ENCODE measurements around the gene CNTNAP2.
"Not testable (repeated sequence)": the region's sequence is repeated elsewhere in the genome, so short reads cannot be mapped to it uniquely, and the experiment has no call there.

CNTNAP2 gene

GRCh38 chr7:146150153-146150552, 33.6 kb downstream of the CNTNAP2 start:
- no peak for DNase-seq (ENCODE audit: low read depth)

GRCh38 chr7:146172112-146172511, 55.5 kb downstream of the CNTNAP2 start:
- DNase-seq (ENCODE audit: low read depth): peak; percentile 9

GRCh38 chr7:146175716-146176115, 59.1 kb downstream of the CNTNAP2 start:
- DNase-seq (ENCODE audit: low read depth): peak; percentile 3

GRCh38 chr7:146176860-146177259, 60.3 kb downstream of the CNTNAP2 start:
- DNase-seq (ENCODE audit: low read depth): no peak

- DNase-seq (ENCODE audit: low read depth): no peak
Measured at GRCh38 chr7:146177301-146177700, 60.7 kb downstream of the CNTNAP2 start.

GRCh38 chr7:146185844-146186243, 69.2 kb downstream of the CNTNAP2 start:
- DNase-seq (ENCODE audit: low read depth): no peak

GRCh38 chr7:146191428-146191827, 74.8 kb downstream of the CNTNAP2 start:
- not testable (repeated sequence) for DNase-seq (ENCODE audit: low read depth)

GRCh38 chr7:146201945-146202344, 85.3 kb downstream of the CNTNAP2 start:
- no peak for DNase-seq (ENCODE audit: low read depth)

- no peak for DNase-seq (ENCODE audit: low read depth)
Measured at GRCh38 chr7:146206270-146206669, 89.7 kb downstream of the CNTNAP2 start.

- DNase-seq (ENCODE audit: low read depth): no peak
Measured at GRCh38 chr7:146208492-146208891, 91.9 kb downstream of the CNTNAP2 start.

- no peak for DNase-seq (ENCODE audit: low read depth)
Measured at GRCh38 chr7:146214842-146215241, 98.2 kb downstream of the CNTNAP2 start.

GRCh38 chr7:146216396-146217041, 99.9 kb downstream of the CNTNAP2 start:
- DNase-seq (ENCODE audit: low read depth): no peak

GRCh38 chr7:146223851-146224250, 107.2 kb downstream of the CNTNAP2 start:
- no peak for DNase-seq (ENCODE audit: low read depth)

- DNase-seq (ENCODE audit: low read depth): no peak
Measured at GRCh38 chr7:146232604-146233003, 116.0 kb downstream of the CNTNAP2 start.

- no peak for DNase-seq (ENCODE audit: low read depth)
Measured at GRCh38 chr7:146235195-146235594, 118.6 kb downstream of the CNTNAP2 start.

GRCh38 chr7:146242661-146243060, 126.1 kb downstream of the CNTNAP2 start:
- DNase-seq (ENCODE audit: low read depth): no peak

GRCh38 chr7:146247991-146248390, 131.4 kb downstream of the CNTNAP2 start:
- DNase-seq (ENCODE audit: low read depth): not testable (repeated sequence)

- not testable (repeated sequence) for DNase-seq (ENCODE audit: low read depth)
Measured at GRCh38 chr7:146248744-146249143, 132.1 kb downstream of the CNTNAP2 start.

- DNase-seq (ENCODE audit: low read depth): no peak
Measured at GRCh38 chr7:146249272-146249671, 132.7 kb downstream of the CNTNAP2 start.

- DNase-seq (ENCODE audit: low read depth): no peak
Measured at GRCh38 chr7:146255609-146256008, 139.0 kb downstream of the CNTNAP2 start.

GRCh38 chr7:146262527-146262926, 145.9 kb downstream of the CNTNAP2 start:
- DNase-seq (ENCODE audit: low read depth): no peak

GRCh38 chr7:146276888-146277287, 160.3 kb downstream of the CNTNAP2 start:
- DNase-seq (ENCODE audit: low read depth): no peak

- DNase-seq (ENCODE audit: low read depth): no peak
Measured at GRCh38 chr7:146285418-146285817, 168.8 kb downstream of the CNTNAP2 start.

GRCh38 chr7:146290746-146291145, 174.1 kb downstream of the CNTNAP2 start:
- DNase-seq (ENCODE audit: low read depth): no peak

Data from EH (cell line).